Activated T-cell treated with anti-CD3 and anti-CD28 coated beads for 24 hours (primary cell): Measurements from ENCODE around the gene MORF4L2.

Source experiments
- DNase-seq: peaks from one replicate; pipeline ENCODE4 v3.0.0-alpha.2; 2020; ENCODE audit warnings: low read depth

MORF4L2 gene

GRCh38 chrX:103686199-103687072, at the start of gene MORF4L2:
Gene MORF4L2, minus strand, starts transcription at chrX:103686699. Its CDS starts 9,672 bp downstream, at chrX:103677027.
- DNase-seq, result peak; percentile 76

GRCh38 chrX:103734125-103734760, 47.7 kb upstream of the MORF4L2 start:
- DNase-seq, result no peak

DNA sequence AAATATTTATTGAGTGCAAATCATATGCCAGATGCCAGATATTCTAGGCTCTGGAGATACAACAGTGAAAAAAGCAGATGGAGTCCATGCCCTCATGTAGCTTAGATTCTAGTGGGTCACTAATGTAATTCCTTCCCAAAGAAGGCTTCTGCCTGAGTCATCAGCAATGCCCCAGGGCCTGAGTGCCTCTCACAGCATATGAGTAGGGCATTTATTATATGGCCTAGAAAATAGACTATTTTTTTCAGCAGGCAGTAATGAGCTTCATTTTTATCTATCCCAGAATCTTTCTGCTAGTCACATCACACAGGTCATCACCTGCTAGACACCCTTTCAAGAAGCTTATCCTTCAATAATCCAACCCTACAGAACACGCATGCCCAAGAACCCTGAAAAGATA, 46.5 kb upstream of the MORF4L2 start:
- no peak for DNase-seq

DNA sequence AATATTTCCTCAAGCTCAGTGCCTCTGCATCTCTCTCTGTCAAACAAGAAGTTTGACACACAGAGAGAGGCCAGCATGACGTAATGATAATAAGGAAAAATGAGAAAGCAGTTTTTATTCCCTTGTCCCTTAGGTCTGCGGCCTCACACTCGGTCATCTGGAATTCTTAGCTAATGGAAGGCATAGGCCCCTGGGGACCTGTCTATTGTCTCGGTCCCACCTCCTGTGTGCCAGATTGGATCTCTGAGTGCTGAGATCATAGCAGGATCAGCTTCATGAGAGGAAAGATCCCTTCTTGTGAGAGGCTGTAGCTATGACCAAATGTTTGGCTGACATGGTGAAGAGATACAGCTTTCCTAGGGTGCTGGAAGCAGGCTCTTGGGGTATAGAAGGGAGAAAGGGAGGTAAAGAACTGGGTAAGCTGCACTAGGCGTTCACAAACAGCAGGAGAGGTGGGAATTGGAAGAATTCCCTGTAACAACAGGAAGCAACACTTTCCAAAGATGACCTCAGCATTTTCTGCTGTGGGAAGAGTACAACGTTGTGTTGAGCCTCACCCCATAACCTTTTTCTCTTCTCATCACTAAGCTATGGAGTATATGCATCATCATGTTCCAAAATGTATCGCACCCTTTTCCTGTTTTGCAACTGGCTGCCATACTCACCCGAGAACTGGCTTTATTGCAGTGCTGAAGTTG, 44.4 kb upstream of the MORF4L2 start:
- no peak for DNase-seq

- DNase-seq, result no peak
Measured at GRCh38 chrX:103730147-103730795, 43.8 kb upstream of the MORF4L2 start.

DNA sequence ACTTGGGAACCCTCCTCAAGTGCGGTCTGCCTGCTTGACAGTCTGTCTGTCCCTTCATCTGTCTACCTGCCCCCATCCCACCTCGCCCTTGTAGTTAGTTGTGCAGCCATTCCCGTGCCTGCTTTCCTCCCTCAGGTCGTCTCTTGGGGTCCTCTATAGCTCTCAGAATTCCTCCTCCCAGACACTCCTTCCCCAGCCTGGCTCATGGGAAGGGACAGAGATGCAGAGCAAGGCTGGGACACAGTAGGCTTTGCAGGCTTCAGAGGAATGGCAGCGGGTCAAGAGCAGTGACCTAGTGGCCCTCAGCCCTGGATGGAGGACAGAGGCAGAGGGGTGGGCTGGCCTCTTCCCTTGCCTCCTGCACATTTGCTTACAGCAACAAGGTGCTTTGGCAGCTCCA, 42.5 kb upstream of the MORF4L2 start:
- no peak for DNase-seq

GRCh38 chrX:103727115-103727514, 40.6 kb upstream of the MORF4L2 start:
- no peak for DNase-seq

DNA sequence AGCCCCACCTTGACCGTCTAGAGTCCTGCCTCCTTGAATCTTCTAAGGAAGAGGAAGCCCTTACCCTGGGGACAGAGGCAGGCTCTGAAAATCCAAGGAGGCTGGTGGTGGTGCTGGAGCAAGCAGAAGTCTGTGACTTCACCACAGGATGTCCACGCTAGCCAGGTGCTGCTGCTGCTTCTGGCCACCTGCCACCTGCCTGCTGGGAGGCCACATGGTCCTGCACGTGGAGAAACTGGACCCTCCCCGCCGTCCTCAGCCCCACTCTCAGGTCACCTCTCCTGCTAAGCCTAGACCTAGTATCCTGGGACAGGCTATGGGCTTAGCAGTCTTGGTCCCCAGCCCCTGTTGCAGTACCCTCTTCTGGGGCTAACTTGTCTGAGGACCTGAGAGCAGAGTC, 40.0 kb upstream of the MORF4L2 start:
- DNase-seq, result no peak

GRCh38 chrX:103722505-103722904, 36.0 kb upstream of the MORF4L2 start:
- DNase-seq, result no peak

DNA sequence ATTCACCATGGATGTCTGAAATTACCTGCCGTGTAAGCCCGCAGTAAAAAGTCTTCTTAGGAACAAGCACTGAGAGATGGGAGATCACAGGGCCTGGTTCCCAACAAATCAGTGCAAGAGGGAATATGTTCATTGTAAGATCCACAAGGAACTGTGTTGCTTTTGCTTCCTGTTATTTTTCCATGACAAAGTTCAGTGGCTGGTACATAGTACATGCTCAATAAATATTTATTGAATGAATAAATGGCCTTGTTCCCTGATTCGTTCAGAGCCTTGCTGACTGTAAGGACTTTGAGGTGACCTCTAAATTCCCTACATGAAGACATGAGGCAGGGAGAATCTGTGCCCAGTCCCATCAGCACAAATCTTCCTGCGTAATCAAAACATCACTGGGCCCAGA, 31.6 kb upstream of the MORF4L2 start:
- no peak for DNase-seq

DNA sequence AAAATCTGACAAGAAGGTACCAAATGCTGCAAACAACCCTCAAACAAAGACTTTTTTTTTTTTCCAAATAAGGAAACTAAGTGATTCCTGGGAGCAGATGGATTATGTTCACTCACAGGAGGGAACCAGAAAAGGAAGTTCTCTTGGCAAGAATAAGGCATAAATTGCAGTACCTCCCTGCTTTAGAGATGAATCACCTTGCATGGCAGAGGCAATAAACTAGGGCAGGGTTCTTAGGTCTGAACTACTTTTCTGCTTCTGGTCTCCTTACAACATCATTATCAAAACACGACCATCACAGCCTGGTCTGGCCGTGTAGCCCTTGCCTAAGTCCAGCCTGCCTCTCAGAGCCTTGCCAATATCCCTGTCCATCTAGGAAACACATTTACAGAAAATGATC, 30.5 kb upstream of the MORF4L2 start:
- DNase-seq, result no peak

DNA sequence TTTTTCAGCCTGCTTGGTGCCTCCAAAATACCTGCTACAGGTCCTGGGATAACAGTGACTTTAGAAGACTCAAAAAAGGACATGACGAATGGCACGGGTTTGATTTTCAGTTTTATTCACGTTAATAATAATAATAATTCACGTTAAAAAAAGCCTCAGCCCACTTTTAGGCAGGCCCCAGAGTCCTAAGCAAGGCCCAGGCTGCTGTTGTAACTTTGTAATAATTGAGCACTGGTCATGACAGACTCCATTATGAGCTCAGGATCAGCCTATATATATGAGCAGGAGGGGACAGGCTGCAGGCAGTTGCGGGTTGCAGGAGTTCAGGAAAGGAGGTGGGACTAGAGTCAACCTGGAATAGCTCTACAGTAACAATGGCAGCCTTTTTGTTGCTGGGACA, 24.1 kb upstream of the MORF4L2 start, which contains the start of gene TMEM31:
Gene TMEM31 (plus strand): TSS at position 301 of the 400 bp plus-strand sequence. CDS start 1,350 bp downstream, outside the sequence.
- DNase-seq, result no peak

- no peak for DNase-seq
Measured at GRCh38 chrX:103704863-103705262, 18.4 kb upstream of the MORF4L2 start.

DNA sequence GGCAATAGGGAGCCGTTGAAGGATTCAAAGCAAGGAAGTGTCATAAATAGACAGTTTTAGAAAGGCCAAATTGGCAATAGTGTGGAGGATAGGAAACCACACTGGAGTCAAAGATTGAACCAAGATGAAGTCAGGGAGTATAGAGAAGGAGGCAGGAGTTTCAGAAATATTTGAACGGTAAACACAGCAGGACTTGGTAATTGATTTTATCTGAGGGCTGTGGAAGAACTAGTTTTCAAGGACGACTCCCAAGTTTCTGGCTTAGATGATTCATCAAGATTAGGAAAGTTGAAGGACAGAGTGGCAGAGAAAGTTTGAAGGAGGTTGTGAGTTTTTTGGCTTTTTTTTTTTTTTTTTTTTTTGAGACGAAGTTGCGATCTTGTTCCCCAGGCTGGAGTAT, 12.7 kb upstream of the MORF4L2 start:
- no peak for DNase-seq

GRCh38 chrX:103697687-103698086, 11.2 kb upstream of the MORF4L2 start:
- DNase-seq, result no peak

GRCh38 chrX:103691059-103691458, 4.6 kb upstream of the MORF4L2 start:
- DNase-seq, result no peak

GRCh38 chrX:103688946-103689345, 2.4 kb upstream of the MORF4L2 start:
- DNase-seq, result no peak

DNA sequence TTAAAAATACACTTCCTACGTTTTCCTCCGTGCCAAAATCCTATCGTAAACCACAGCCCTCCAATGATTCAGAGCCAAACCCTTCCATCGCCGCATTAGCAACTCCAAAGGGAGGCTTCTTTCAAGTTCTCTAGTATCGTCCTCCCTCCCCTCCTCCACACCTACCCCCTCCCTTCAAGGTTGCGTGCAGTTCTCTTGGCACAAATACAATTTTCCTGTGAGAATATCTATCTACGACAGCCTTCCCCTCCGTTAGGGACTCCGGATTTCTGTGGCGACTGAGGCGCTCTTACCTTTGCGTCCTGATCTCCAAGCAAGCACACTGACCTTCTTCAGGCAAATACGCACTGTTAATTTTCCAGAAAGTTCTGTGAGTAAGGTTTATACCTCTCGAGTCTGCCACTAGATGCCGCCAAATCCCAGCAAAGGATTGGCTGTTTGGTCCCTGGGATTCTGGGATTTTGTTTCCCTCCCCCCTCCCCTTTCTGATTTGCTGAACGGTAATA, 1.2 kb upstream of the MORF4L2 start:
- DNase-seq, result peak; percentile 19

DNA sequence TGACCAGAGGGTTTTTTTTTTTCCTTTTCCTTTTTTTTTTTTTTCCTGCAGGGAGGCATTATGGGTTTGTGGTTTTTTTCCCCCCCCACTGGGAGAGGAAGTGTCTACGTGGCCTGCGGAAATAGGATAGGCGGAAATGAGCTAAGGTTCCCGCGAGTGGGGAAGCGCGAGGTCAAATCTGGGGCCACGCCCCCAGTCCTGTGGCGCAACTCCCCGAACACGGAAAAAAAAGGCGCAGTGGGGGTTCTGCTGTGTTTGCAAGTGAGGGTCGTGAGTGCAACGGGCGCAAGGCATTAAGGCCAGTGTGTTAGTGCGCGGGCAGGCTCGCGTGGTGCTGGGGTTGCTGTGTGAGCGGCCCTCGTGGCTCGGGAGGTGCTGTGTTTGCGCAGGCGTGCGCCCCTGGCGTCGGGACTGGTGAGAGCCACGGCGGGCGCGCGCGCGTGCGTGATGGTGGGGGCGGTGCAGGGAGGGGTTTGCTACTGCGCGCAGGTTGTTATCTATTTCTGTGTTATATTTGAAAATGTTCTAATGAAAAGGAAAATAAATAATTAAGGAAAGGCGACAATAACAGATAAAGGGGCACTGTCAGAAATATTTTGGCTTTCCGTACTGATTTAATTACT, 685 bp upstream of the MORF4L2 start:
- DNase-seq, result peak; percentile 75

DNA sequence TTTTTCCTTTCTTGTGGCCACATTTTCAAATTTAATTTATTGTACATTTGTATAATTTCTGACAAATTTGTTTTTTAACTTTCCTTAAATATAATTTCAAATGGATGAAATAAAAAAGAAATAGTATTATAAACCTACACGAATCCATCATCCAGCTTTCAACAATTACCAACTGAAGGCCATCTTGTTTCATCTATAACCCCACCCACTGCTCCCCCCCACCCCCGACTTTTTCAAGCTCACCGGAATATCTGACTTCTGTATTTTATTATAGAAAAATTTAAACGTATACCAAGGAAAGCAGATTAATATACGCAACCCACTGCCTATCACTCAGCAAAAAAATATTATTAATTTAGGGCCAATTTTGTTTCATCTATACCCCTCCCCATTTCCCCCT, 1.1 kb downstream of the MORF4L2 start:
- DNase-seq, result no peak

DNA sequence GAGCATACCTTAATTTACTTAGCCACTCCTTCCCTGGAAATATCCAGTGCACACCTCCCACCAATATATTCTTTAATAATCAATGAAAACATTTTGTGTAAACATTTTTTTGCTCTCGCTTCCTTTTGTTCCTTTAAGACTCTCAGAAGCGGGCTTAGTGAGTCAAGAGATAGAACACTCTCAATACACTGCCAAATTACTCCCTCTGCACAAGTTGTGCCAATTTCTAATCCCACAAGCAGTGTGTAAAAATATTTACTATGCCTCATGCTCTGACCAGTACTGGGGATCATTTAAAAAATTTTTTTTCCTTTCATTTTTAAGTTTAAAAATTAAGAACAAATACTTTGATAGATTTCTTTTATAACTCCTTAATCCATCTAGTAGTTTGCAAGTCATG, 5.1 kb downstream of the MORF4L2 start:
- no peak for DNase-seq
